GM15510 (cell line): ENCODE data around the gene B3GAT1.

Source experiments
- POLR2A ChIP-seq: IDR thresholded peaks from 3 replicates; pipeline ENCODE4 v1.6.1; 2011; ENCODE audit warnings: borderline replicate concordance; ENCODE audit not compliant: insufficient read length; ENCODE audit errors: extremely low read depth

B3GAT1 gene

GRCh38 chr11:134337051-134337450 lies 75.0 kb downstream of the B3GAT1 start:
- TF ChIP-seq POLR2A, result no peak

- TF ChIP-seq POLR2A, result no peak
These were observed 77.1 kb downstream of the B3GAT1 start for GRCh38 chr11:134334796-134335571.

GRCh38 chr11:134333946-134334345 lies 78.1 kb downstream of the B3GAT1 start:
- TF ChIP-seq POLR2A, result no peak

GRCh38 chr11:134333312-134333711 lies 78.7 kb downstream of the B3GAT1 start:
- TF ChIP-seq POLR2A, result no peak

GRCh38 chr11:134332782-134333181 lies 79.3 kb downstream of the B3GAT1 start:
- no peak for TF ChIP-seq POLR2A

GRCh38 chr11:134332189-134332631 lies 79.8 kb downstream of the B3GAT1 start:
- TF ChIP-seq POLR2A, result no peak

GRCh38 chr11:134331354-134332188 lies 80.5 kb downstream of the B3GAT1 start, which contains the start of gene GLB1L2:
TSS of gene GLB1L2 (plus strand) at chr11:134331988. CDS start at chr11:134332062, 74 bp downstream.
- peak; percentile 20 for TF ChIP-seq POLR2A

- no peak for TF ChIP-seq POLR2A
These were observed 81.3 kb downstream of the B3GAT1 start for GRCh38 chr11:134330611-134331353.
